LNCaP clone FGC (cell line): ENCODE measurements around the gene MXD1.

ENCODE experiments used
- DNase-seq: peaks from one replicate; pipeline ENCODE4 v3.0.0-alpha.2; 2011; ENCODE audit warnings: low read depth
- H3K4me3 ChIP-seq: 2 replicates; pipeline ENCODE4 v1.5.1; 2011; ENCODE audit warnings: mild to moderate bottlenecking, low read depth, low read length, control low read depth
- TF ChIP-seq, protein P1 (sequence below): IDR thresholded peaks from 2 replicates; pipeline ENCODE4 v1.5.1; 2012; ENCODE audit warnings: mild to moderate bottlenecking; ENCODE audit not compliant: control insufficient read depth, insufficient read depth; ENCODE audit errors: extremely low read depth

MXD1 gene

DNA sequence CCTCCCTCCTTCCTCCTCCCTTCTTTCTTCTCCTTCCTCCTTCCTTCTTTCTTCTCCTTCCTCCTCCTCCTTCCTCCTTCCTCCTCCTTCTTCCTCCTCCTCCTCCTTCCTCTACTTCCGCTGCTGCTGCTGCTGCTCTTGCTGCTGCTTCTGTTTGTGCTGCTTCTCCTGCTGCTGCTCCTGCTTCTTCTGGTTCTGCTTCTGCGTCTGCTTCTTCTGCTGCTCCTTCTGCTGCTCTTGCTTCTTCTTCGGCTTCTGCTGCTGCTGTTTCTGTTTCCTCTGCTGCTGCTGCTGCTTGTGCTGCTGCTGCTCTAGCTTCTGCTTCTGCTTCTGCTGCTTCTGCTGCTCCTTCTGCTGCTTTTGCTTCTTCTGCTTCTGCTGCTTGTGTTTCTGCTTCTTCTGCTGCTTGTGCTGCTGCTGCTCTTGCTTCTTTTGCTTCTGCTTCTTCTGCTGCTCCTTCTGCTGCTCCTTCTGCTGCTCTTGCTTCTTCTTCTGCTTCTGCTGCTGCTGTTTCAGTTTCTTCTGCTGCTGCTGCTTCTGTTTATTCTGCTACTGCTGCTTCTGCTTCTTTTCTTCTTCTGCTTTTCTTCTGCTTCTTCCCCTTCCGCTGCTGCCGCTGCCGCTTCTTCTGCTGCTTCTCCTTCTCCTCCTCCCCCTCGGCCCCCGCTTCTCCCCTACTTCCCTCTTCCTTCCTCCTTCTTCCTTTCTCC is 12.5 kb upstream of the MXD1 start:
- no peak for DNase-seq
- H3K4me3 ChIP-seq: no peak overlapping the region
- TF ChIP-seq, protein P1, sequence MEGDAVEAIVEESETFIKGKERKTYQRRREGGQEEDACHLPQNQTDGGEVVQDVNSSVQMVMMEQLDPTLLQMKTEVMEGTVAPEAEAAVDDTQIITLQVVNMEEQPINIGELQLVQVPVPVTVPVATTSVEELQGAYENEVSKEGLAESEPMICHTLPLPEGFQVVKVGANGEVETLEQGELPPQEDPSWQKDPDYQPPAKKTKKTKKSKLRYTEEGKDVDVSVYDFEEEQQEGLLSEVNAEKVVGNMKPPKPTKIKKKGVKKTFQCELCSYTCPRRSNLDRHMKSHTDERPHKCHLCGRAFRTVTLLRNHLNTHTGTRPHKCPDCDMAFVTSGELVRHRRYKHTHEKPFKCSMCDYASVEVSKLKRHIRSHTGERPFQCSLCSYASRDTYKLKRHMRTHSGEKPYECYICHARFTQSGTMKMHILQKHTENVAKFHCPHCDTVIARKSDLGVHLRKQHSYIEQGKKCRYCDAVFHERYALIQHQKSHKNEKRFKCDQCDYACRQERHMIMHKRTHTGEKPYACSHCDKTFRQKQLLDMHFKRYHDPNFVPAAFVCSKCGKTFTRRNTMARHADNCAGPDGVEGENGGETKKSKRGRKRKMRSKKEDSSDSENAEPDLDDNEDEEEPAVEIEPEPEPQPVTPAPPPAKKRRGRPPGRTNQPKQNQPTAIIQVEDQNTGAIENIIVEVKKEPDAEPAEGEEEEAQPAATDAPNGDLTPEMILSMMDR: no peak

DNA sequence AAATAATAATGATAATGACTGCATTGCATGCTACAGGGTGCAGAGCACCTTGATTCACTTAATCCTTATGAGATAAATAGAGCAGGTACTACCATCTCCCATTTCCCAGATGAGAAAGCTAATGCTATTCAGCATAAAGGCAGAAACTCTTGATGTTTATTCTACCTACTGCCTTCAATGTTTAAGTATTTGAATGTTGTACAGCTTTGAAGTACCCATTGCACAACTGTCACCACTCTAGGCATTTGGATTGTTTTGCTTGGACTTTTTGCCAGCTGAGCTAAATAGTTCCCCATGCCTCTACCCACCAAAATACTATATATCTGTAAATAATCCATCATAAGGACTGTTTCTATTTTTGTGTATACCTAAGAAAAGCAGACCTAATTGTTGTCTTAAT is 7.7 kb upstream of the MXD1 start:
- TF ChIP-seq, protein P1: no peak
- H3K4me3 ChIP-seq: no peak overlapping the region
- DNase-seq: no peak

DNA sequence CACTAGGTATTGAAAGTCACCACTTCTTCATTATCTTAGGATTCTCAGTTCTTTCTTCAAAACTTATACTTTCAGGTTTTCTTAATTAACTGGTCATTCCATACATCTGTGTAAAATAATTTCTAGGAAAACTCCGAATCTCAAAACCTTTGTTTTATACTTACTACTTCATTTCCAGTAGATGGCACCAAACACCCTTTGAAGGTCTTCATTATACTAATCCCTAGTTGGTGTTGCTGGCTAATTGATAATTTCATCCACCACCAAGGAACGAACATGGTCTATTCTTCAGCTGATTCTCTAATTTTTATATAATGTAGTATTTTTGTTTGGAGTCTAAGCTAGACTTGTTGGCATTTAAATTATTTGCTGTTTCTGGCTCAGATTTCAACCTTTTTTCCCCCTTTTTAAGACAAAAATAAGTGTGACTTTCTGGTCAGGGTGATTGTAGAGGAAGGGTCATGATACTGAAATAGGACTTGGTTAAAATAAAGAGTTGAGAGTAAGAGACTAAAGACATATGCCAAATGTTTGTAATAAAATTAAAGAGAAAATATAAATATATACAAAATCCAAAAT is 2.8 kb upstream of the MXD1 start:
- H3K4me3 ChIP-seq: no peak overlapping the region
- DNase-seq: no peak
- TF ChIP-seq, protein P1: peak; percentile 25; the same call in 1 of the 2 replicates

- peak; percentile 99 for DNase-seq
- TF ChIP-seq, protein P1: peak; percentile 32; the same call in 1 of the 2 replicates
- H3K4me3 ChIP-seq: peak overlapping the region; percentile 69
Measured at GRCh38 chr2:69914164-69914949, 552 bp upstream of the MXD1 start.

DNA sequence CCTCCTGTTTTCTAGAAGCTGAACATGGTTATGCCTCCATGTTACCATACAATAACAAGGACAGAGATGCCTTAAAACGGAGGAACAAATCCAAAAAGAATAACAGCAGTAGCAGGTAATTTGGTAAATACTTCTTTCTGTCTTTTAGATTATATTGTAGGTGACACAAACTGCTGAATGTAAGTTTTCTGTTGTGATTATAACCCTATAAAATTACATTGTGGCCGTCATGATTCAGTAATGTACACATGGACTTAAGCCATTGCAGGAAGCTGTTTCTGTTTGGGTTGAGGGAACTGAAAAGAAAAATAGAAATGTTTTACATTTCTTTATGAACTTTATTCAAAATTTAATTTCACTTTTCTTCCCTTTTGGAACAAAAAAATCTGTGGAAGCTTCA is 1.2 kb downstream of the MXD1 start:
- TF ChIP-seq, protein P1: no peak
- H3K4me3 ChIP-seq: peak overlapping the region; percentile 69

DNA sequence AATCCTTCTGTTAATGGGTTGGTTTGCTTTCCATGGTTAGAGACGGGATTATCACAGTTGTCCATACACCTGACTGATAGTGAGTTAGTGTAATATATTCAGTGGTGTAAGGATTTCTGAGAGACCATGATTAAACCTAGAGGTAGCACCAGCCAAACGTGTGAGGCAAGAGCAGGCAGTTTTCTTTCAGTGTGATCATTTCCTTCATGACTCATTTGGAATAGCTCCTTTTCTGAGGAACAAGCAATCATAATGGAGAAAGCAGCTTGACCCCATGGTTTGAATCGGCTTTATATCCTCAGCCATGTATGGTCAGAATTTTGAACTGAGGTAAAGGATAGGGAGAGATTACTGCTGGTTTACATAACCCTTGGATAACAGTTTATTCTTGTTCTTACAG is 2.9 kb downstream of the MXD1 start:
- DNase-seq: no peak
- TF ChIP-seq, protein P1: no peak
- no peak overlapping the region for H3K4me3 ChIP-seq

More for the DNA sequence above, 1.2 kb downstream of the MXD1 start:
- DNase-seq: no peak
